HG03066 (cell line): ENCODE measurements around the gene HOXA6.

Experiments
- ATAC-seq: cut with Tn5 transposase; IDR thresholded peaks from one replicate; pipeline ENCODE4 v1.9.1; 2021; ENCODE audit warnings: low read depth; ENCODE audit not compliant: unreplicated experiment

HOXA6 gene

GRCh38 chr7:27112955-27113949 is 34.3 kb downstream of the HOXA6 start:
- no peak for ATAC-seq

GRCh38 chr7:27112361-27112760 is 35.2 kb downstream of the HOXA6 start:
- no peak for ATAC-seq

DNA sequence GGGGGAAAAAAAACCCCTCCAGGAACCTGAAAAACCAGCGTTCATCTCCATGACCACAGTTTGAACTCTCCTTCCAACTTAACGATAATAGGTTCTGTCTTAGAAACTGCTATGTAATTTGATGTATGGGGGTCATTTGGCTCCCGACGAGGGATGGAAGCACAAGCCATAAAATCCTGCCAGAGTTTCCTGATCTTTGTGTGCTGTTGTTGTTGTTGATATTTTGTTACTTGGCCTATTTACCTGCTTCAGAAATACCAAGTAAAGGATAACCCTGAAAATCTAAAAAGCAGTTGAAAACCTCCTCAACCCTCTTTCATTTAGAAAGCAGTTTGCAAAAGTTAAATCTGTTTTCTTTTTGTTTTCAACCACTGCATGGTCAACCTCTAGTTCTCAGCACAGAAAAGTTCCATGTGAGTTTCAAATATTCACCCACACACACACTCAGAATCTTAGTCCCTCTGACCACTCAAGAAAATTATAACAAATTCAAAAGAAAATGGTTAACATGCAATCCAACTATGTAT is 35.8 kb downstream of the HOXA6 start:
- no peak for ATAC-seq

- ATAC-seq: no peak
Measured at GRCh38 chr7:27111042-27111750, 36.4 kb downstream of the HOXA6 start.

GRCh38 chr7:27110186-27111031 is 37.2 kb downstream of the HOXA6 start:
- ATAC-seq: no peak

- no peak for ATAC-seq
Measured at GRCh38 chr7:27109466-27110185, 37.9 kb downstream of the HOXA6 start.

GRCh38 chr7:27108390-27109127 is 39.0 kb downstream of the HOXA6 start:
- ATAC-seq: no peak

DNA sequence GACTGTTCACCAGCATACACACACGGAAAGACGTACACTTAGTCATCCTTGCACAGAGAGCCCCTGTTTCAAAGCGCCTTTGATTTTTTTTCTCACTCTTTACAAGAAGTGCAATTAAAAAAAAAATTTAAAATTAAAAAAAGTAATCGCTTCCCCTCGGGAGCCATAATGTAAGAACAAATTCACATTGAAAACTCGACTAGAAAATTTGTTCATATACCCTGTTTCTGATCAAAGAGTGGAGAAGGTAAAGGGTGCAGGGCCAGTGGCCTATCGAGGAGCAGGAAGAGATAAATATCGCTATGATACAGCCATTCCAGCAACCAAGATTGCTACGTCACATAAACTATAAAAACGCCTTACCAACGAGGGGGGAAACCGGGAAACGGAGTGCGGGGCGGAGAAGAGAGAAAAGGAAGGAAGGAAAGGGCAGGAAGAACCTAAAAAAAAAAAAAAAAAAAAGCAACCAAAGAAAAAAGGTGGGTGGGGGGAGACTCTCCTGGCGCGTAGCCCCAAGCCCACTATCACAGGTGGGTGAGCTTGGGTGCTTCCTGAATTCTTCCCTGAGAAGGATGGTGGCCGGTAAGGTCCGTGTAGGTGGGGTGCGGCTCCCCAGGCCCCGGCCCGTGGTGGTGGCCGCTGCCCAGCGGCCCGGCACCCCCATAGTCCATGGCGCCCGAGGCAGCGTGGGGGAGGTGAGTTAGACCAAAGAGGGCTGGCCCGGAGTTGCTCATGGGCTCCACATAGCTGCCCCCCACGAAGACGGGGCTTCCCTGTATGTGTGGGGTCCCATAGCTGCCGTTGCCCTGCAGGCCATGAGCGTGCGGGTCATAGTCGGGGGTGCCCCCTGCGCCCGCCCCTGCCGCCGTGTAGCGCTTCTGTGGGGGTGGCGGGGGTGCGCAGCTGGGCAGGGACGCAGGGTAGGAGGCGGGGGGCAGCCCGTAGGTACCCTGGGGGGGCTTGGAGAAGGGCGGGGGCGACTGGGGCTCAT is 39.9 kb downstream of the HOXA6 start:
- no peak for ATAC-seq

- ATAC-seq: no peak
Measured at GRCh38 chr7:27106901-27107240, 40.7 kb downstream of the HOXA6 start.

- no peak for ATAC-seq
Measured at GRCh38 chr7:27106181-27106900, 41.2 kb downstream of the HOXA6 start.

- no peak for ATAC-seq
Measured at GRCh38 chr7:27105301-27106031, 42.1 kb downstream of the HOXA6 start.

DNA sequence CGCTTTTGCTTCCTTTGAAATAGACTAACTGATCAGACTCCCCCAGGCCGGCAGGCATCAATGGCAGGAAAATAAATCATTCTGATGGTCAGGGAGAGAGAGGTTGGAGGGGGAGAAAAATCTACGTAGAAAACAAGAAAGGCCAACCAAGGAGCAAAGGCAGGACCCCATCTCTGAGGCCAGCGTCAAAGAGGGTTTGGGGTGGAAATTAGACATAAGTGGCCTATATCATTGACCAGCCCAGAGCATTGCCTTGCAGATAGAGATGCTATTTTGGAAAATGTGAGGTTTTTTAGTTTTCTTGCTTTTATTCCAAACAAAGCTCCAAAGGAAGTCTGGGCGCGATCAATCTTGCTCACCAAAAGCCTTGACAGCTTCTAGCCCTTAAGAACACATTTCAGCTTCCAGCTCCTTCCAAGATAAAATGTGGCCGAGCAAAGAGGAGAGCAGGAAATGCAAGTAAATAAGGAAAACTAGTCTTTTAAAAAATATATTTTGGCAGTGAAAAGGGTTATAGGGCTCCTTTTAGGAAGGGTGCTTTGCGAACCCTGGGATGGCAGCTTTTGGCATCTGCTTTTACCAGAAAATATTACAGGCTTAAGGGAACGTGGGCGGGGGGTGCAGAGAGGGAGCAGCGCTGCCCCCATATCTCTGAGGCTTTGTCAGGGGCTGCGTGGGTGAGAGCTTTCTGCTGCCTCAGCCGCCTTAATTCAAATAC is 43.1 kb downstream of the HOXA6 start:
- ATAC-seq: no peak

- no peak for ATAC-seq
Measured at GRCh38 chr7:27103489-27104226, 43.9 kb downstream of the HOXA6 start.

DNA sequence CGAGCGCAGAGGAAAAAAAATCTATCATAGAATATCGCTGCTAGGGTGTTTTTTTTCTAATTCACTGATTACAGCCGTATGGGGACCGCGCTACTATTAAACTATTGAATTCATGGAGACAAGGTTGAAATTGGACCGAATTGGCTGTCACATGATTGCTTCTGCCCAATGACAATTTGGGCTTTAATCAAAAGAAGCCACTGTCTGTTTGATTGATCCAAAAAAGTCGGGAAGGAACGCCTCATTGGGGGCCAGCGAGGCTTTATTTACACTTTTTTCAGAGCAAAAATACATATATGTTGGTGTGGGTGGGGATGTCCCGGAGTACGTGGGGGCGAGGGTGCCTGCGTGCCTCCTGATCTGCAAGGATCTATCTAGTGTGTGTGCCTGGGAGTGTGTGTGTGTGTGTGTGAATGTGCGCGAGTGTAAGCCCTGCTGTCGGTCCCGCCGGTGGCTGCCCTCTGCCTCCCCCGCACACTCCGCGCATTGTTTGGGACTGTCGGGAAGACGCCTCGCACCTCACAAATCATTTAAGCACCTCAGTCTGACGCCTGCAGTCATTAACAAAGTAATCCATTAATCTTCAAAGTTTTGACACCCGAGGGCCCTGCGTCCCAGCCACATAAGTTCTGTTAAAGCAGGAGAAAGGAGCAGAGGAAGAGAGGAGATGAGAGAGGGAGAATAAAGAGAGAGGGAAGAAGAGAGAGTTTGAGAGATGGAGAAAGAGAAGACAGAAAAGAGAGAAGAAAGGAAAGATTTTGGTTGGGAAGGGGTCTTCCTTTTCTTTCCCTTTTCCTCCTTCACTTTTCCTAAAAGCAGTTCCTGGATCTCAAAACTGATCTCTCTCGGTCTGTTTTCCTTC is 44.8 kb downstream of the HOXA6 start, which contains the start of gene HOXA2:
Gene HOXA2 (minus strand): TSS at position 103 of the 862 bp plus-strand sequence. CDS start 183 bp downstream, outside the sequence.
- ATAC-seq: no peak
